H1 (cell line): ENCODE measurements around the gene SS18. TPM values are rescaled to one million over a fixed set of nuclear protein-coding genes. Genes with fewer than 3 reads are reported as not detected.

Source experiments
- CTCF ChIA-PET: fragments of 300-600 bp; sonication (Branson Sonifier 250); formaldehyde crosslinking; loops from one replicate; lab custom pipeline; 2021; ENCODE audit not compliant: partially characterized antibody; lab: Charles Lee
- POLR2A ChIA-PET: fragments of 300-600 bp; sonication (Branson Sonifier 250); formaldehyde crosslinking; loops from one replicate; lab custom pipeline; 2021; ENCODE audit warnings: inconsistent platforms; ENCODE audit not compliant: partially characterized antibody; lab: Charles Lee
- DNase-seq, 2 experiments: peaks; one replicate each; pipeline versions ENCODE4 v3.0.0 to v3.0.0-alpha.2; 2010 to 2022; ENCODE audit warnings: low spot score in 2 of 2, low read depth in 1 of 2, mixed read lengths in 1 of 2
- FAIRE-seq: peaks from 2 replicates; lab custom pipeline; 2011; peaks lifted over from hg19 to GRCh38; lab: Jason Lieb, UNC
- H2AFZ ChIP-seq: 2 replicates; pipeline ENCODE4 v1.8.1; 2012; ENCODE audit warnings: low read length, inconsistent platforms
- H2AK5ac ChIP-seq: 2 replicates; pipeline ENCODE4 v1.6.1; 2013; ENCODE audit warnings: low read depth, low read length
- H2BK120ac ChIP-seq: replicated peaks from 2 replicates; pipeline ENCODE3; 2013; ENCODE audit warnings: low read depth, low read length, inconsistent platforms
- H2BK12ac ChIP-seq: 2 replicates; pipeline ENCODE4 v1.6.1; 2013; ENCODE audit warnings: low read depth, low read length
- H2BK15ac ChIP-seq: 2 replicates; pipeline ENCODE4 v1.6.1; 2013; ENCODE audit warnings: low read length
- H2BK20ac ChIP-seq: 2 replicates; pipeline ENCODE4 v1.6.1; 2013; ENCODE audit warnings: low read length
- H2BK5ac ChIP-seq: 2 replicates; pipeline ENCODE4 v1.6.1; 2013; ENCODE audit warnings: low read depth, low read length
- H3K14ac ChIP-seq: 2 replicates; pipeline ENCODE4 v1.6.1; 2013; ENCODE audit warnings: inconsistent platforms; ENCODE audit not compliant: insufficient read length
- H3K18ac ChIP-seq: 2 replicates; pipeline ENCODE4 v1.6.1; 2013; ENCODE audit warnings: low read length; ENCODE audit errors: extremely low read depth
- H3K23ac ChIP-seq: 2 replicates; pipeline ENCODE4 v1.6.1; 2013; ENCODE audit warnings: inconsistent platforms; ENCODE audit not compliant: insufficient read length
- H3K23me2 ChIP-seq: 2 replicates; pipeline ENCODE4 v1.6.1; 2013; ENCODE audit warnings: low read depth, low read length
- H3K27ac ChIP-seq: 2 replicates; pipeline ENCODE4 v1.6.1; 2011; ENCODE audit warnings: low read depth, low read length, inconsistent platforms
- H3K27me3 ChIP-seq, 4 experiments: replicated peaks in 1 of 4; 1 replicate in 1 of 4; 2 replicates in 3 of 4; pipeline versions ENCODE4 v1.6.1 to v1.8.1; 2011 to 2013; ENCODE audit warnings: low read length in 3 of 4, mild to moderate bottlenecking in 3 of 4, inconsistent platforms in 2 of 4, mixed read lengths in 2 of 4, moderate library complexity in 1 of 4; ENCODE audit not compliant: control insufficient read depth in 3 of 4, insufficient read depth in 3 of 4; ENCODE audit errors: extremely low read depth in 1 of 4
- H3K36me3 ChIP-seq, 4 experiments: 2 replicates each; pipeline versions ENCODE4 v1.6.1 to v1.8.1; 2011 to 2013; ENCODE audit warnings: mild to moderate bottlenecking in 4 of 4, low read length in 3 of 4, moderate library complexity in 2 of 4, control low read depth in 1 of 4, inconsistent platforms in 1 of 4; ENCODE audit not compliant: insufficient read depth in 4 of 4, control insufficient read depth in 2 of 4
- H3K4ac ChIP-seq: replicated peaks from 2 replicates; pipeline ENCODE3; 2013; ENCODE audit warnings: low read length, low read depth, mixed read lengths, inconsistent platforms; ENCODE audit not compliant: insufficient read length
- H3K4me1 ChIP-seq, 4 experiments: replicated peaks in 1 of 4; 1 replicate in 1 of 4; 2 replicates in 3 of 4; pipeline versions ENCODE4 v1.6.1 to v1.8.1; 2011 to 2013; ENCODE audit warnings: low read length in 3 of 4, inconsistent platforms in 2 of 4, mixed read lengths in 1 of 4; ENCODE audit not compliant: insufficient read depth in 4 of 4, control insufficient read depth in 3 of 4
- H3K4me2 ChIP-seq, 2 experiments: 2 replicates each; pipeline versions ENCODE4 v1.6.1 to v1.8.1; 2011 to 2013; ENCODE audit warnings: low read depth in 2 of 2, low read length in 2 of 2, control low read depth in 1 of 2, inconsistent platforms in 1 of 2, mild to moderate bottlenecking in 1 of 2; ENCODE audit not compliant: insufficient read depth in 1 of 2
- H3K4me3 ChIP-seq, 4 experiments: fragments of 200-600, 300-600 bp in 1 of 4; sonication (generic), shearing (Covaris generic), sonication (Bioruptor Twin) in 1 of 4; 2 replicates each; pipeline versions ENCODE4 v1.5.1 to v1.8.1; 2011 to 2016; ENCODE audit warnings: low read length in 4 of 4, low read depth in 3 of 4, control low read depth in 2 of 4, inconsistent platforms in 2 of 4, mild to moderate bottlenecking in 2 of 4, mixed read lengths in 1 of 4, moderate library complexity in 1 of 4; ENCODE audit not compliant: insufficient read depth in 2 of 4; ENCODE audit errors: extremely low read depth in 1 of 4
- H3K56ac ChIP-seq: replicated peaks from 2 replicates; pipeline ENCODE3; 2013; ENCODE audit warnings: low read depth, mild to moderate bottlenecking, mixed read lengths, low read length, inconsistent platforms; ENCODE audit not compliant: insufficient read length
- H3K79me1 ChIP-seq: 2 replicates; pipeline ENCODE4 v1.6.1; 2013; ENCODE audit warnings: low read depth, low read length, control low read depth
- H3K79me2 ChIP-seq, 2 experiments: 2 replicates each; pipeline versions ENCODE4 v1.6.1 to v1.8.1; 2012 to 2013; ENCODE audit warnings: low read length in 2 of 2, mild to moderate bottlenecking in 2 of 2, inconsistent platforms in 1 of 2; ENCODE audit not compliant: insufficient read depth in 2 of 2, control insufficient read depth in 1 of 2
- H3K9ac ChIP-seq, 4 experiments: replicated peaks in 1 of 4; 1 replicate in 1 of 4; 2 replicates in 3 of 4; pipeline versions ENCODE4 v1.6.1 to v1.8.1; 2011 to 2013; ENCODE audit warnings: low read depth in 3 of 4, low read length in 3 of 4, control low read depth in 2 of 4, mild to moderate bottlenecking in 2 of 4, moderate library complexity in 2 of 4, inconsistent platforms in 1 of 4; ENCODE audit errors: extremely low read depth in 1 of 4
- H3K9me3 ChIP-seq, 2 experiments: 2 replicates each; pipeline versions ENCODE4 v1.6.1 to v1.8.1; 2012 to 2013; ENCODE audit warnings: mild to moderate bottlenecking in 2 of 2, moderate library complexity in 2 of 2, control low read depth in 1 of 2, inconsistent platforms in 1 of 2, low read depth in 1 of 2, low read length in 1 of 2, mixed read lengths in 1 of 2; ENCODE audit not compliant: insufficient read depth in 2 of 2
- H4K20me1 ChIP-seq, 2 experiments: replicated peaks in 1 of 2; 2 replicates each; pipeline versions ENCODE3 to v1.8.1; 2011 to 2013; ENCODE audit warnings: inconsistent platforms in 2 of 2, low read length in 2 of 2, mild to moderate bottlenecking in 1 of 2; ENCODE audit not compliant: insufficient read depth in 2 of 2, control insufficient read depth in 1 of 2
- H4K5ac ChIP-seq: 2 replicates; pipeline ENCODE4 v1.6.1; 2013; ENCODE audit warnings: low read length, low read depth, mixed read lengths, inconsistent platforms; ENCODE audit not compliant: insufficient read length
- H4K8ac ChIP-seq: 2 replicates; pipeline ENCODE4 v1.8.0; 2013; ENCODE audit warnings: mild to moderate bottlenecking, moderate library complexity, low read length, inconsistent platforms; ENCODE audit not compliant: insufficient read depth; ENCODE audit errors: extremely low read depth
- H4K91ac ChIP-seq: replicated peaks from 2 replicates; pipeline ENCODE3; 2013; ENCODE audit warnings: low read length, mixed read lengths, inconsistent platforms; ENCODE audit not compliant: insufficient read length
- KDM5A ChIP-seq: fragments of 200-600 bp; IDR thresholded peaks from 2 replicates; pipeline ENCODE4 v1.7.1; 2012; ENCODE audit warnings: mild to moderate bottlenecking, low read length, inconsistent platforms, mixed read lengths
- SAP30 ChIP-seq: fragments of 300-600 bp; sonication (generic); IDR thresholded peaks from 2 replicates; pipeline ENCODE4 v1.7.1; 2012; ENCODE audit warnings: low read length, moderate library complexity, mild to moderate bottlenecking, inconsistent platforms; ENCODE audit not compliant: insufficient read depth, insufficient replicate concordance
- SIRT6 ChIP-seq: IDR thresholded peaks from one replicate; pipeline ENCODE4 v1.7.1; 2012; ENCODE audit warnings: low read length, inconsistent platforms
- SP1 ChIP-seq: IDR thresholded peaks from 2 replicates; pipeline ENCODE4 v1.6.1; 2011; ENCODE audit warnings: low read depth, low read length
- YY1 ChIP-seq: IDR thresholded peaks from 2 replicates; pipeline ENCODE4 v1.6.1; 2011; ENCODE audit warnings: low read depth, mild to moderate bottlenecking, low read length
- polyA plus RNA-seq, 7 experiments: library from polyadenylated mRNA; depleted of rRNA in 3 of 7; stranded (reverse) in 5 of 7; unstranded in 2 of 7; fragments of >200 nt in 5 of 7; fragments of 200-250 nt in 2 of 7; gene quantifications; 1 replicate in 5 of 7; 2 replicates in 1 of 7; 4 replicates in 1 of 7; pipeline versions ENCODE4 v1.2.1 to v1.2.3, GENCODE V29; 2011 to 2013; ENCODE audit warnings: missing spikeins in 2 of 7, mixed read lengths in 2 of 7
- total RNA-seq: library from RNA; stranded (reverse); fragmentation: NEBNext Ultra II Directional; extraction: Animal tissue kit (Norgen Biotek cat#: 25700); gene quantifications from 2 replicates; pipeline ENCODE4 v1.2.1, GENCODE V29; 2021

Gene SS18
- total and polyA plus RNA-seq, 2 of the 8 experiments (the other 6 are each of a cell fraction or from before 2014, with no cell fraction given) = 83.5 to 106 TPM

- DNase-seq = no peak
- Histone ChIP-seq H2BK120ac (no peak overlapping the region), H2AFZ (no peak overlapping the region), H3K23ac (no peak overlapping the region), H2BK15ac (no peak overlapping the region), H3K4ac (no peak overlapping the region), H3K79me2 (peaks cover 0 to 40% of the 10 kb centered on the region in 2 experiments; a peak in 2 of 4 replicates), H3K36me3 (peaks cover 0 to 66% (median 29%) of the 10 kb centered on the region in 4 experiments; a peak in 6 of 8 replicates), H3K4me3 (no peak overlapping the region), H3K9me3 (peaks cover 0 to 8% of the 10 kb centered on the region in 2 experiments; a peak in 1 of 4 replicates), H4K5ac (no peak overlapping the region), H4K8ac (no peak overlapping the region), H3K56ac (no peak overlapping the region), H2AK5ac (no peak overlapping the region), H3K14ac (no peak overlapping the region), H3K27me3 (no peaks in the 10 kb centered on the region), H3K27ac (no peak overlapping the region), H4K20me1 (peaks cover 0 to 2% of the 10 kb centered on the region in 2 experiments), H3K23me2 (no peaks in the 10 kb centered on the region; the same call in 1 of the 2 replicates), H2BK12ac (no peak overlapping the region), H3K4me1 (no peaks in the 10 kb centered on the region), H3K9ac (no peak overlapping the region), H2BK20ac (no peak overlapping the region), H4K91ac (no peak overlapping the region), H2BK5ac (no peak overlapping the region), H3K4me2 (no peak overlapping the region), H3K79me1 (no peaks in the 10 kb centered on the region), H3K18ac (no peak overlapping the region)
- no peak for FAIRE-seq
- TF ChIP-seq SP1 (no peak), SAP30 (no peak), KDM5A (no peak), YY1 (no peak), SIRT6 (no peak)
- ChIA-PET POLR2A (no interaction called here), CTCF (no interaction called here)
Measured at GRCh38 chr18:26071020-26071419, 19.4 kb downstream of the SS18 start.
